GM18951 (cell line): ENCODE measurements around the gene NBAS.
"Not testable (repeated sequence)": the region's sequence is repeated elsewhere in the genome, so short reads cannot be mapped to it uniquely, and the experiment has no call there.

Experiments used
- POLR2A ChIP-seq: IDR thresholded peaks from 4 replicates; pipeline ENCODE4 v1.6.1; 2011; ENCODE audit warnings: mild to moderate bottlenecking; ENCODE audit not compliant: insufficient read length, insufficient read depth; ENCODE audit errors: extremely low read depth
- in situ Hi-C: fragments of 300-500 bp; cut with MboI; formaldehyde crosslinking; loops from one replicate; pipeline ENCODE4 v1.12.0; 2022; ENCODE audit warnings: low sequenced_read_pairs, mixed read lengths, inconsistent platforms; ENCODE audit not compliant: unreplicated experiment

Gene NBAS

GRCh38 chr2:15436195-15436594 is 124.9 kb downstream of the NBAS start:
- in situ Hi-C loops, result no loop called here
- no peak for TF ChIP-seq POLR2A

GRCh38 chr2:15435474-15435873 is 125.7 kb downstream of the NBAS start:
- no peak for TF ChIP-seq POLR2A
- in situ Hi-C loops, result no loop called here

- in situ Hi-C loops, result no loop called here
- no peak for TF ChIP-seq POLR2A
These were observed 128.4 kb downstream of the NBAS start for GRCh38 chr2:15432642-15433256.

- no peak for TF ChIP-seq POLR2A
These were observed 132.1 kb downstream of the NBAS start for GRCh38 chr2:15429032-15429431.

GRCh38 chr2:15427987-15428386 is 133.1 kb downstream of the NBAS start:
- TF ChIP-seq POLR2A, result no peak
- in situ Hi-C loops, result no loop called here

More at GRCh38 chr2:15429032-15429431, 132.1 kb downstream of the NBAS start:
- in situ Hi-C loops, result no loop called here

GRCh38 chr2:15426606-15427005 is 134.5 kb downstream of the NBAS start:
- no peak for TF ChIP-seq POLR2A
- in situ Hi-C loops, result no loop called here

- TF ChIP-seq POLR2A, result no peak
- in situ Hi-C loops, result no loop called here
These were observed 135.4 kb downstream of the NBAS start for GRCh38 chr2:15425712-15426111.

- TF ChIP-seq POLR2A, result no peak
- in situ Hi-C loops, result no loop called here
These were observed 139.4 kb downstream of the NBAS start for GRCh38 chr2:15421753-15422152.

- no peak for TF ChIP-seq POLR2A
- in situ Hi-C loops, result no loop called here
These were observed 145.4 kb downstream of the NBAS start for GRCh38 chr2:15415748-15416147.

GRCh38 chr2:15412779-15413178 is 148.4 kb downstream of the NBAS start:
- TF ChIP-seq POLR2A, result no peak
- in situ Hi-C loops, result no loop called here

- in situ Hi-C loops, result no loop called here
- TF ChIP-seq POLR2A, result no peak
These were observed 148.8 kb downstream of the NBAS start for GRCh38 chr2:15412309-15412708.

- TF ChIP-seq POLR2A, result no peak
- in situ Hi-C loops, result no loop called here
These were observed 150.2 kb downstream of the NBAS start for GRCh38 chr2:15410884-15411283.

GRCh38 chr2:15408759-15409158 is 152.4 kb downstream of the NBAS start:
- in situ Hi-C loops, result no loop called here
- no peak for TF ChIP-seq POLR2A

- in situ Hi-C loops, result no loop called here
- TF ChIP-seq POLR2A, result no peak
These were observed 153.5 kb downstream of the NBAS start for GRCh38 chr2:15407666-15408065.

- in situ Hi-C loops, result not testable (repeated sequence)
These were observed 156.6 kb downstream of the NBAS start for GRCh38 chr2:15404511-15404910.
